HTR-8/SVneo (cell line): ENCODE data around the gene GALNT14.

ENCODE experiments used
- DNase-seq: peaks from one replicate; pipeline ENCODE4 v3.0.0; 2011; ENCODE audit warnings: low spot score, mixed read lengths; ENCODE audit not compliant: insufficient read length
- FAIRE-seq: peaks from 2 replicates; lab custom pipeline; 2011; peaks lifted over from hg19 to GRCh38; lab: Jason Lieb, UNC

Gene GALNT14

GRCh38 chr2:31023541-31023940 lies 114.7 kb downstream of the GALNT14 start:
- FAIRE-seq (no peak), DNase-seq (no peak)

DNA sequence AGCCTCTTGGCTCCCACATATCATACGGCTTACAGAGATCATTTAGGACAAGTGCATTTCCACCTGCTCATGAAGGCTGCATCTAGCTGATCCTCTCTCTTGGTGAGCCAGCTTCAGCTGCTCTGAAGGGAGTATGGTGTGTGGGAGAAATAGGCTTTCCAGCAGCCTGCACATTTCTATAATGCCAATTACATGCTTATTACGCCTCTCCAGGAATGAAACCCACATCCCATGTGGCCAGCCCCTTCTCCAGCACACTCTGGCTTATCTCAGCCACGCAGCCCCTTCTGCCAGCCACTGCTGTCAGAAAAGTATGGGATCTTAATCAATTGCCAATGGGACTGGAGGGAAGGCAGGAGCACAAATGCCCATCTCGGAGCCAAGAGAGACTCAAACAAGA lies 117.5 kb downstream of the GALNT14 start:
- FAIRE-seq (no peak), DNase-seq (no peak)

GRCh38 chr2:31018280-31018679 lies 120.0 kb downstream of the GALNT14 start:
- no peak for DNase-seq
- no peak for FAIRE-seq

DNA sequence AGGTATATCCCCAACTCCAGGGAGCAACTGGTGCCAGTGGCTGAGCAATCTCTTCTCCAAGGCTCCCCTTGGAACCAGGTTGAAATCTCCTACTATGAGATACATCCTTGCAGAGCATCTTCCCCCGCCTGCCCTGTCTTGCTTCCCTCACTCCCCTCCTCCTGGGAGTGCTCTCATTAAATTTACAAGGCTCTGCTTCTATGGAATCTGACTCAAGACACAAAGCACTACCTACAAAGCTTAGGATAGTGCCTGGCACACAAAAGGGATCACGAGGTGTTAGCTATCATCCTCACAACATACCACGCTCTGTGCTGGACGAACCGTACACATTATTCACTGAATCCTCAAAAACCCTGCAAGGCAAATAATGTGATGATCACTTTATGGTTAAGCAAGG lies 121.6 kb downstream of the GALNT14 start:
- no peak for DNase-seq
- FAIRE-seq: no peak

- no peak for FAIRE-seq
- DNase-seq: no peak
Measured at GRCh38 chr2:31014516-31014915, 123.7 kb downstream of the GALNT14 start.

GRCh38 chr2:31013301-31013700 lies 124.9 kb downstream of the GALNT14 start:
- FAIRE-seq (no peak), DNase-seq (no peak)

- no peak for DNase-seq
- no peak for FAIRE-seq
Measured at GRCh38 chr2:31012406-31012805, 125.8 kb downstream of the GALNT14 start.

DNA sequence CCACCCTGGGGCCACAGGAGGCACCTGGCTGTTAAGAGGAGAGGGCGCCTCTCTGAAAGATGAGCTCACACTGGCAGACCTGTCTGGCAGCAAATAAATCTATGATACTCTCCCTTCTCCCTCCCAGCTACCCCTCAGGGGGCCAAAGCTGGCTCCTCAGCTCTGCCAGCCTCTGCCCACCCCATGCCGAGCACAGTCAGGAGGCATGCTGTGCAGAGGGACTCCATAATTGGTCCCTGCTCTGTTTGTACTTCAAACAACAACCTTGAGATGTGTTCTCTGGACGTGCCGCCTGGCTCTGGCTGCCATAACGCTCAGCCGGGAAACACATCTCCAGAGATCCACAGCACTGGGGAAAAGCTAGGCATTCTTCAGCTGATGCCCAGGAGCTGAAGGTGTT lies 126.7 kb downstream of the GALNT14 start:
- DNase-seq: no peak
- no peak for FAIRE-seq

- DNase-seq (no peak), FAIRE-seq (no peak)
Measured at GRCh38 chr2:31008561-31009114, 129.6 kb downstream of the GALNT14 start.

- DNase-seq: no peak
- no peak for FAIRE-seq
Measured at GRCh38 chr2:31004257-31004656, 134.0 kb downstream of the GALNT14 start.

DNA sequence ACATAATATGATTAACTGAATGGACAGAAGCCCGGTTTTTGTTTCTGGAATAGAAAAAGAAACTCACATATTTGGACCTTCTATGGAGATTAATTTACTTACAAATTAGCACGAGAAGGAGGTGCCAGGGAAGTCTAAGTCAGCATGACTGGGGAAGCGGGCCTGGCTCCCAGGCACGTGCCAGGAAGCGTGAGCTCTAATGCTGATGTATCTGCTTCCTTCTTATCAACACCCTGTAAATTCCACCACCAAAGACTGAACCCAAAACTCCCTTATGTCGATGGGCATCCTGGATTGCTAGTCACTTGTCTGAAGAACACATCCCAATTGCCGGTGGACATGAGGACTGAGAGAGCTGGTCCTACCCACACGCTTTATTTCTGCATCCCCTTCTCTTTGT lies 134.5 kb downstream of the GALNT14 start:
- DNase-seq: no peak
- no peak for FAIRE-seq

DNA sequence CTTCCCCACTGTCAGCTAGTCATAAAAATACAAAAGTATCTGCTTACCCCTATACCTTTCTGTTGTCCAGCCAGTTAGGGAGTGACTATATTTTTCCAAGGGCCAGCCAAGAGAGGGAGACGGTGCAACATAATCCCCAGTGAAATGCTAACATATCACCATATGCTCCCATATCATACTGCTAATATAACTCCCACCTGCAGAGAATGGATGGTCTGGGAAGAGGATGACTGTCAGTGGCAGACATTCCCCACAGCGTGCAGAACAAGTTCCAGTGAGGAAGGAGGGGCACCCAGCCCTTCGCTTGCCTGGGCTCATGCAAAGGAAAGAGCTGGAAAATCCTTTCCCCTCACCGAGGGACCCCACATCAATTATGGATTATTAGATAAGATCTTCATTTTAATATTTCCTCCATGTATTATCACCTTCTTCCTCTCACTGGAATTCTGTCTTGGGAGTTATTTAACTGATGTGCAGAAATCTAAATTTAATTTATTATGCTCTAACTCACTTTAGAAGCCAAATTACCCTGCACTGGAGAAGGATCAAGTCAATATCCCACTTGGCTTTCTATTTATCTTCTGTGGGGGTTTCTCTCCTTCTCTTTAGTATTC lies 135.6 kb downstream of the GALNT14 start:
- no peak for DNase-seq
- no peak for FAIRE-seq

- DNase-seq (no peak), FAIRE-seq (no peak)
Measured at GRCh38 chr2:31000970-31001369, 137.3 kb downstream of the GALNT14 start.

DNA sequence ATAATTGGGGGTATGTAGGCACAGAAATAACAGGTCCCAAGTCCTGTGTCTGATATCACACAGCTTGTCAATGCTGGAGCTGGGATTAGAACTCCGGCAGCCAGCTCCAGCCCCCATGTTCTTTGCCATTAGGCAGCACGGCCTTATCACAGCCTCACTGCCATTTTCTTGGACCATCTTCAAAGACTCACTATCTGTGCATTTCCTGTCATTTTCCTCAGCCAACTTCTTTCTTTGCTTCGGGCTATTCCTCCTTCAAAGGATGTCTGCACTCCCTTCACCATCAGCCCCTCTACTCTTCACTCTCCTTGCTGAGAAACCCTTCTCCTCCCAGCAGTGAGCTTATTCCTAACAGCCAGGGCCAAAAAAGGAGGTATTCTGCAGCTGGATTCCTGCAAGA lies 139.6 kb downstream of the GALNT14 start:
- DNase-seq (no peak), FAIRE-seq (no peak)

DNA sequence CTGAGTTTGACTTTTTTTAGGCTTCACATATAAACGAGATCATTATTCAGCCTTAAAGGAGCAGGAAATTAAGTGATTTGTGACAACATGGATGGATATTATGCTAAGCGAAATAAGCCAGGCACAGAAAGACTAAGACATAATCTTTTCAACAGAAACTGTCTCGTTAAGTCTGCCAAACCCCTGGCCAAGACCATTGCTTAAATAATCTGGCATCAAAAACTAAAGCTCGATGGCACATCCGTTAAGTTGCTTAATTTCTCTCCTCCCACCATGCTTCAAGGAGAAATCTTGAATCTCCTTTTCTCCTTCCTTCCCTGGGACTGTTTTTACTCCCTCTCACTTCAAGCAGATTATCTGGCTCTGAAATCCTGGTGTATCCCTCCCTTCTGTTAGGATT lies 140.3 kb downstream of the GALNT14 start:
- DNase-seq: no peak
- FAIRE-seq: no peak

DNA sequence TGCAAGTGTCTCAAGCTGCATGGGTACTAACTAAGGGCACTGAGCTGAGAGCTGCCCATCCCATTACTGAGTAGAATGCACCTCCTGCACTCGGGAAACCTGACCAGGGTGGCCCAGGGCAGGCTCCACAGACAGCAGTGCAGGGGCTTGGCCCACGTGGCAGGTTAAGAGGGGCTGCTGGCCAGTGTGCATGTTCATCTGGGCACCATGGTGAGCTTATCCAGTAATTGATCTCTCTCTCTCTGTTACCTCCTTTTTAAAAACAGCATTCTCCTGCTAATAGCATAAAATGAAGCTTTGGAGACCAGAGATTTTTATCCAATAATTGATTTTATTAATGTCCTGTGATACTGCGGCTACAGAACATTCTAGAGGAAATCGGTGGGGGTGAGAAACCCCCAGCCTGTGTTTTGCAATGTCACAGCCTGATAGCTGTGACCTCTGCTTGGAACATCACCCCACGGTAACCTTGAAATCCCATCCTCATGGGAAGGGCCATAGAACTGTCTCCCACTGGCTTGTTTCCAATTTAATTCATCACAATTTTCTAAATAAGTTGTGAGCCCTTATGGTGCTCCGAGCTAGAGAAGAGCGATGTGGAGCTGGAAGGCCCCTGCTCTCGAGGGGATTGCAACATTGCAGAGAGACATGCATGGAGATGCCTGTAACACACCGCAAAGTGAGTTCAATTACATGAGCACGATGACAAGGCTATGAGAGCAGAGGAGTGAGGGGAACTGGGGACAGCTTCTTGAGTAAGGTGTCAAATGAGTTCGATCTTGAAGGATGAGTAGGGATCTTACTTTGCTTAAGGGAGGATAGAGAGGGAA lies 143.8 kb downstream of the GALNT14 start:
- FAIRE-seq (no peak), DNase-seq (no peak)

DNA sequence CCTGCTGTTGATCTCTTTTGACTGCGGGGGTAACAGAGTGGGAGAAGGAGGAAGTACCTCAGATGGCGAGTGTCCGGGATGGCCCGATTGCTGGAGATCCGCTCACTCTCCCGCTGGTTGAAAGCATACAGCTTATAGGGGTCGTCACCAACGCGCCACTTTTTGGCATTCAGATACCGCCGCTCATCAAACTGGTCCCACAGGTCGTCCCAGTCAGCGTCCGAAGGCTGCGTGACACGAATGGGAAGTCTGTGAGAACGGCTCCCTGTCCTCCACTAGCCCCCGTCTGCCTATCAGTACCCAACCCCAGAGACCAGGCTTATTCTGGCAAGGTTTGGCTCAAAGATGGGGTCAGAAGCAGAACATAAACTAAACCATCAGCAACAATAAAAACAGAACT lies 145.5 kb downstream of the GALNT14 start:
- FAIRE-seq (no peak), DNase-seq (no peak)

DNA sequence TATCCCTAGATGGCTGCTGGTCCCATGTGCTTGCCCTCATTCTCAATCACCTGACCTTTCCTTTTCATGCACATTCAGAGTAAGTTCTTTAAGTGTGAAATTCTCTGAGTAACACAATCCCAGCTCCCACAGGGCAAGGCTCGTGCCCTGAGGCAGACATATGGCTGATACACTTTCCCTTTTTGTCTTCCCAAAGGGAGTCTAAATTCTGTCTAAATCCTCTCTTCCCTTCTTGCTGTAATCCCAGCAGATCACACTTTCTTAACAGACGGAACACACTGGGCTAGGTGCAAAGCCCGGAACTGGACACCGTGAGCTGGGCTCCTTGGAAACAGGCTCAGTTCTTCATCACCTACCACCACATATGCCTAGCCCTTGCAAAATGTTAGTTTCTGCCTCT lies 147.6 kb downstream of the GALNT14 start:
- DNase-seq: no peak
- no peak for FAIRE-seq

- FAIRE-seq (no peak), DNase-seq (no peak)
Measured at GRCh38 chr2:30990176-30990575, 148.1 kb downstream of the GALNT14 start.

DNA sequence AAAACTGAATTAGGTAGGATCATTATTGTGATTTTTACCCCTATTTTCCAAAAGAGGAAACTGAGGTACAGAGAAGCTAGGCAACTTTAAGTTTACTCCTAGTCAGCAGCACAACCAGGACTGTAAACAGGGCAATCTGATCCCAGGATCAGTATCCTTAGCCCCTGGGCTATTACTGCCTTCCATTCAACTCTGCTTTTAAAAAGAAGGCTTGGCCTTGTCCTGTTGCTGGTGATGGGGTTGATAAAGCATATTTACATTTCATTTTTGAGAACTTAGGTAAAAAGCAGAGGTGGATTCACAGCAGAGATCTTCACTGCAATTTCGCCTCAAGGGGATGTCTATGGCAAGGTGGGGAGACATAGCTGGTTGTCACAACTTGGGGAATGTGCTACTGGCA lies 148.5 kb downstream of the GALNT14 start:
- no peak for DNase-seq
- FAIRE-seq: no peak

DNA sequence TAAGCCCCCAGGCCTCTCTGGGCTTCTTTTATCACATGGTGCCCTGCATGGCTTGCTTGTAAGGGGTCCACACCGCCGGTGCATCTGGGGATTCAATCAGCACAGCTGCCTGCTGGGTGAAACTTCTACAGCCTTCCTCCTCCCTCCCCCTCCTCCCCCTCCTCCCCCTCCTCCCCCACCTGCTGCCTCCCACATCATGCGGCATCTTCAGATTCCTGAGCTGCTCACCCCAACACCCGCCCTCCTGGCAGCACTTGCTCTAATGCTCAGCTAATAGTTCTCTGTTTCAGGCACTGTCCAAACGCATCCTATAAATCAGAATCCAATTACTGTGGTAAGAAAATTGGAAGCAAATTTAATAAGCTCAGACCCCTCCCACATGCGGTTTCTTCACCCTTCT lies 150.7 kb downstream of the GALNT14 start:
- FAIRE-seq: no peak
- no peak for DNase-seq

DNA sequence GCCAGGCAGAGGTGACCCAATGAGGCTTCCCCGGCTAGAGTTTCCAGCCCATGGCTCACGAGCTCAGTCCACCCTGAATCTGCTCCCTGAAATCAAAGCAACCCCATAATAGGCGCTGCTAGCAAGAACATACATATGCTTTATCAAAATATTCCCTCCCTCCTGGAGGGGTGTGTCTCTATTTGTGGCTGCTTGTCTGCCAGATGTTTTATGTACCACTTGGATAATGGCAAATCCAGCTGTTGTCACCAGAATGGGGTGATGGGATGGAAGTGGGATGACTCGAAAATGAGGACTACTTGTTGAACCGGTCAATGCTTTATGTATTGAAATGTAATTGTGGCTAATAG lies 152.0 kb downstream of the GALNT14 start:
- FAIRE-seq: no peak
- no peak for DNase-seq
